K562 (cell line): Measurements from ENCODE around the gene JADE2. TPM values are rescaled to one million over a fixed set of nuclear protein-coding genes. Genes with fewer than 3 reads are reported as not detected.
A peak's percentile ranks its signal among the peaks of the same experiment; 100 is the strongest.

Experiments used
- ATAC-seq: fragments of 200-7000 bp; cut with Tn5 transposase; 3 replicates; pipeline ENCODE4 v1.9.1; 2020; ENCODE audit warnings: moderate library complexity
- BruUV-seq: library from RNA; stranded (reverse); fragments of 400-500 nt; replicated peaks from 2 replicates; lab custom pipeline; 2021; lab: Mats Ljungman, UMichigan
- CTCF ChIA-PET: fragments of 300-600 bp; formaldehyde crosslinking; extraction: SDS; loops from one replicate; lab custom pipeline; 2021; ENCODE audit warnings: low intra/inter-chr PET ratio; lab: Yijun Ruan, JAX
- POLR2A ChIA-PET: fragments of 300-600, 350-650 bp; sonication (Branson Sonifier 250); formaldehyde crosslinking; extraction: SDS; loops from one replicate; lab custom pipeline; 2021; ENCODE audit warnings: antibody characterized with exemption, inconsistent platforms; lab: Yijun Ruan, JAX
- DNase-seq, 4 experiments: peaks; one replicate each; pipeline versions ENCODE4 v3.0.0 to v3.0.0-alpha.2; 2011 to 2018; ENCODE audit warnings: low spot score in 3 of 4, mixed read lengths in 3 of 4; ENCODE audit errors: extremely low read depth in 1 of 4
- FAIRE-seq: peaks from 2 replicates; lab custom pipeline; 2011; peaks lifted over from hg19 to GRCh38; lab: Jason Lieb, UNC
- H2AFZ ChIP-seq: 2 replicates; pipeline ENCODE4 v1.6.0; 2011; ENCODE audit warnings: low read depth, low read length, control low read depth, inconsistent platforms
- H3K27ac ChIP-seq: fragments of 200-600 bp; 3 replicates; pipeline ENCODE4 v1.8.0; 2011; ENCODE audit warnings: low read depth, mild to moderate bottlenecking, control low read depth, inconsistent platforms, low read length, moderate library complexity, mixed read lengths; ENCODE audit errors: extremely low read depth
- H3K27me3 ChIP-seq, 2 experiments: fragments of 300-600 bp in 1 of 2; 2 replicates in 1 of 2; 3 replicates in 1 of 2; pipeline versions ENCODE4 v1.6.0 to v1.8.0; 2011; ENCODE audit warnings: inconsistent platforms in 2 of 2, low read length in 2 of 2, mild to moderate bottlenecking in 1 of 2, mixed read lengths in 1 of 2, moderate library complexity in 1 of 2; ENCODE audit not compliant: control insufficient read depth in 2 of 2, insufficient read depth in 2 of 2
- H3K36me3 ChIP-seq: fragments of 300-600 bp; 3 replicates; pipeline ENCODE4 v1.8.0; 2011; ENCODE audit warnings: mild to moderate bottlenecking, low read length, inconsistent platforms; ENCODE audit not compliant: control insufficient read depth, insufficient read depth
- H3K4me1 ChIP-seq, 2 experiments: fragments of 200-600 bp in 1 of 2; replicated peaks in 1 of 2; 2 replicates in 1 of 2; 3 replicates in 1 of 2; pipeline versions ENCODE4 v1.5.1 to v1.8.0; 2011; ENCODE audit warnings: inconsistent platforms in 2 of 2, low read length in 2 of 2, mild to moderate bottlenecking in 1 of 2, mixed read lengths in 1 of 2, moderate library complexity in 1 of 2; ENCODE audit not compliant: control insufficient read depth in 2 of 2, insufficient read depth in 2 of 2
- H3K4me2 ChIP-seq: 2 replicates; pipeline ENCODE4 v1.6.1; 2011; ENCODE audit warnings: low read length, control low read depth, inconsistent platforms, mixed read lengths; ENCODE audit not compliant: insufficient read depth
- H3K4me3 ChIP-seq: fragments of 200-600 bp; sonication (generic), shearing (Covaris generic); 2 replicates; pipeline ENCODE4 v1.5.1; 2016; ENCODE audit warnings: control low read depth, inconsistent platforms
- H3K79me2 ChIP-seq: fragments of 200-600 bp; 3 replicates; pipeline ENCODE4 v1.8.0; 2011; ENCODE audit warnings: low read length, inconsistent platforms; ENCODE audit not compliant: control insufficient read depth, insufficient read depth
- H3K9ac ChIP-seq, 2 experiments: 2 replicates each; pipeline versions ENCODE4 v1.6.0 to v1.6.1; 2011; ENCODE audit warnings: low read depth in 2 of 2, low read length in 2 of 2, control low read depth in 1 of 2, inconsistent platforms in 1 of 2, mild to moderate bottlenecking in 1 of 2, mixed read lengths in 1 of 2; ENCODE audit not compliant: insufficient read depth in 1 of 2
- H3K9me1 ChIP-seq: one replicate; pipeline ENCODE4 v1.6.0; 2011; ENCODE audit warnings: inconsistent platforms, mild to moderate bottlenecking, low read length, moderate library complexity; ENCODE audit not compliant: control insufficient read depth, insufficient read depth
- H3K9me3 ChIP-seq: replicated peaks from 2 replicates; pipeline ENCODE4 v1.5.1; 2011; ENCODE audit warnings: low read depth, low read length, inconsistent platforms; ENCODE audit not compliant: control insufficient read depth, insufficient read depth
- H4K20me1 ChIP-seq: replicated peaks from 2 replicates; pipeline ENCODE4 v1.6.1; 2011; ENCODE audit warnings: low read length, inconsistent platforms, mixed read lengths; ENCODE audit not compliant: control insufficient read depth, insufficient read depth
- ARID2 ChIP-seq: fragments of 450-650 bp; IDR thresholded peaks from 2 replicates; pipeline ENCODE4 v1.6.1; 2017; ENCODE audit warnings: antibody characterized with exemption, mild to moderate bottlenecking
- CREM ChIP-seq: IDR thresholded peaks from 2 replicates; pipeline ENCODE4 v1.6.1; 2014; ENCODE audit warnings: antibody characterized with exemption, low read depth
- ESRRB ChIP-seq: fragments of 250-450 bp; sonication (Bioruptor Pico); IDR thresholded peaks from 2 replicates; pipeline ENCODE4 v1.5.0; 2020; ENCODE audit warnings: mild to moderate bottlenecking, moderate library complexity, borderline replicate concordance
- GATA2 ChIP-seq: sonication (generic); formaldehyde crosslinking; IDR thresholded peaks from 2 replicates; pipeline ENCODE4 v1.4.0; 2020; ENCODE audit warnings: mild to moderate bottlenecking, missing genetic modification reagents
- HNRNPLL ChIP-seq: fragments of 200-400 bp; formaldehyde crosslinking; IDR thresholded peaks from 2 replicates; pipeline ENCODE4 v1.6.1; 2017; ENCODE audit warnings: low read length, low read depth, mild to moderate bottlenecking; ENCODE audit not compliant: poor library complexity, severe bottlenecking
- SRSF1 ChIP-seq: fragments of 200-400 bp; formaldehyde crosslinking; IDR thresholded peaks from 2 replicates; pipeline ENCODE4 v1.6.1; 2017; ENCODE audit warnings: mild to moderate bottlenecking, low read depth, low read length, moderate library complexity
- TCF3 ChIP-seq: sonication (generic); formaldehyde crosslinking; IDR thresholded peaks from 2 replicates; pipeline ENCODE4 v1.4.0; 2020; ENCODE audit warnings: mild to moderate bottlenecking, missing genetic modification reagents
- ZNF384 ChIP-seq: IDR thresholded peaks from 2 replicates; pipeline ENCODE4 v1.6.1; 2012; ENCODE audit warnings: low read depth, low read length, improper control_type of control experiment
- ZNF583 ChIP-seq: fragments of 250-450 bp; sonication (Bioruptor Pico); IDR thresholded peaks from 2 replicates; pipeline ENCODE4 v1.4.0; 2020
- ZNF668 ChIP-seq: fragments of 250-450 bp; sonication (Bioruptor Pico); IDR thresholded peaks from 2 replicates; pipeline ENCODE4 v1.8.0; 2022; ENCODE audit warnings: mild to moderate bottlenecking, inconsistent platforms
- WGBS: fragments of 100-300 bp; shearing (Covaris generic); methylation state at CpG from one replicate; pipeline ENCODE4 v1.1.6; 2016; ENCODE audit warnings: low coverage, mixed read lengths; ENCODE audit not compliant: insufficient coverage; ENCODE audit errors: missing lambda C conversion rate; 5-methylcytosine and 5-hydroxymethylcytosine counted together
- in situ Hi-C: fragments of 300-500 bp; cut with MboI; formaldehyde crosslinking; loops from 4 replicates; pipeline ENCODE4 v1.15.0; 2018; ENCODE audit warnings: inconsistent platforms, mixed read lengths
- intact Hi-C: fragments of 100-400 bp; cut with micrococcal nuclease; formaldehyde crosslinking; loops from 2 replicates; pipeline ENCODE4 v1.14.2; 2022
- polyA plus RNA-seq, 8 experiments: library from polyadenylated mRNA; depleted of rRNA in 4 of 8; stranded (reverse) in 5 of 8; unstranded in 3 of 8; fragments of >200 nt; fragmentation: Nextera tagmentation in 2 of 8; fragmentation: Illumina TruSeq in 1 of 8; extraction: Ambion mirVana in 2 of 8; extraction: Trizol in 1 of 8; gene quantifications; 2 replicates each; pipeline versions ENCODE4 v1.2.1 to v1.2.3, GENCODE V29; 2011 to 2014; ENCODE audit warnings: inconsistent platforms in 1 of 8, missing spikeins in 1 of 8
- total RNA-seq, 7 experiments: library from RNA; depleted of rRNA in 6 of 7; stranded (reverse); fragments of >200 nt in 6 of 7; fragmentation: Illumina TruSeq in 2 of 7; extraction: Trizol in 2 of 7; gene quantifications; 2 replicates each; pipeline versions ENCODE4 v1.2.1 to v1.2.3, GENCODE V29; 2011 to 2021; ENCODE audit warnings: low replicate concordance in 1 of 7
- TF ChIP-seq, protein P1 (sequence below): sonication (generic); formaldehyde crosslinking; IDR thresholded peaks from 2 replicates; pipeline ENCODE4 v1.5.0; 2020; ENCODE audit warnings: missing genetic modification reagents
- TF ChIP-seq, protein P2 (sequence below): fragments of 250-450 bp; sonication (Bioruptor Pico); IDR thresholded peaks from 2 replicates; pipeline ENCODE4 v1.8.0; 2021; ENCODE audit warnings: moderate library complexity, mild to moderate bottlenecking, inconsistent platforms

JADE2 gene
- total and polyA plus RNA-seq, 9 of the 15 experiments (the other 6 are each of a cell fraction or from before 2014, with no cell fraction given), result 0.50 to 23.3 (median 9.1) TPM

DNA sequence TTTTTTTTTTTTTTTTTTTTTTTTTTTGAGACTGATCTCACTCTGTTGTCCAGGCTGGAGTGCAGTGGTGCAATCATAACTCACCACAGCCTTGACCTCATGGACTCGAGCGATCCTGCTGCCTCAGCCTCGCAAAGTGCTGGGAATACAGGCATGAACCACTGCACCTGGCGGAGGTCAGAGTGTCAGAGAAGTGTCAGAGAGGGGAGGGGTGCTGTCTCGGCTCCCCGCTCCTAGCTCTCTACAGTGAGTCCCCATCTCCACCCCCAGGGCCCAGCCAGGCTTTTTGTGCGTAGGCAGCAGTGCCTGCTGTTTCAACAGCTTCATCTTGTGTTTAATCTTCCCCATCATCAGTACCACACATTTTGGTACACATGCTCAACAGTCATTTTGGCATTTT is 68.9 kb downstream of the JADE2 start:
- no peaks in the 10 kb centered on the region for H3K36me3 ChIP-seq
- H3K9me1 ChIP-seq, result no peaks in the 10 kb centered on the region
- ChIA-PET CTCF (no interaction called here), POLR2A (interaction anchor here (1.6 kb wide), 1 partner anchor 12 kb away, joined by 3 read pairs; no protein-coding TSS in a partner anchor)
- H3K4me2 ChIP-seq, result no peak overlapping the region
- H4K20me1 ChIP-seq, result no peaks in the 10 kb centered on the region
- H3K79me2 ChIP-seq, result no peaks in the 10 kb centered on the region
- H3K4me3 ChIP-seq, result no peak overlapping the region
- TF ChIP-seq GATA2 (CRISPR knock-in tag) (0 out of 2 replicates have a peak, but pooled peaks have one; percentile 24), ZNF384 (0 out of 2 replicates have a peak, but pooled peaks have one; percentile 10), ZNF668 (CRISPR knock-in tag) (no peak)
- H2AFZ ChIP-seq, result no peak overlapping the region
- 46% methylated on average over 7 of the region's 7 CpGs for WGBS
- no peak for FAIRE-seq
- ATAC-seq, result peak; percentile 11; the same call in 1 of the 3 replicates
- H3K9ac ChIP-seq, result no peak overlapping the region
- DNase-seq, result no peak
- intact Hi-C loops, result loop anchor here (10.0 kb wide), 1 partner anchor 310 kb away; the partner anchor contains the start of gene PCBD2
- no peaks in the 10 kb centered on the region for H3K27me3 ChIP-seq
- peaks cover 4% of the 10 kb centered on the region in 2 experiments; a peak in 3 of 5 replicates for H3K4me1 ChIP-seq
- in situ Hi-C loops, result loop anchor here (25.0 kb wide), 1 partner anchor 557 kb away; no protein-coding TSS in a partner anchor
- no TSS peak for BruUV-seq
- H3K27ac ChIP-seq, result no peak overlapping the region
- H3K9me3 ChIP-seq, result no peaks in the 10 kb centered on the region

DNA sequence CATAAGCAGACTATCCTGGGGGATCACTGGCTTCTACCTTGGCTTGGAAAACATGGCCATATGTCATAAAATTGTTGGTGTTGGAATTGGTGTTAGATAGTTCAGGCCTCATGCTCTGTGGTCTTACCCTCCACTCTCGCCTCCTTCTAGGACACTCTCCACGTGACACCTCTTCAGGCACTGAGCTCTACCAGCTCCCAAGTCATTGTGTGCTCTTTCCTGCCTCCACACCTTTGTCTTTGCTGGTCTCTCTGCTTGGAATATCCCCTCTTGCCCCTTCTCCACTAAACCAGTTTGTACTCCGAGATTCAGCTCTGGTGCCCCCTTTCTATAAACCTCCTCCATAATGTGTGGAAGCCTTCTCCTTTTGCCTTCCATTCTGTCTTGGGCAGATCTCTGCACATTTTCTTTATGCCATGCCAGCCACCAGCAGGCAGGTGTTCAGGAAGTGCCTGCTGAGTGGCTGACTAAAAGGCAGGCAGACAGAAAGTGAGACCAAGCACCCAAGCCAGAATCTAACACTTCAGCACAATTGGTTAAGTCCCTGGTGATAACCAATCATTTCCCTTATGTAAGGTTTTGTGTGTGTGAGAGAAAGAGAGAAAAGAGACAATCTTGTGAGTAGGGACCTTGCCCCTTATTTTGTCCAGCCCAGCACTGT is 69.5 kb downstream of the JADE2 start:
- POLR2A ChIA-PET, result interaction anchor here (0.5 to 1.6 kb wide), 4 partner anchors 12 to 831 kb away, joined by 3 read pairs; no protein-coding TSS in a partner anchor
- WGBS, result 36% methylated on average over 3 of the region's 3 CpGs
- H3K27ac ChIP-seq, result no peak overlapping the region
- TF ChIP-seq ESRRB, result no peak
- TF ChIP-seq TCF3 (CRISPR knock-in tag), result no peak
- TF ChIP-seq, protein P1, sequence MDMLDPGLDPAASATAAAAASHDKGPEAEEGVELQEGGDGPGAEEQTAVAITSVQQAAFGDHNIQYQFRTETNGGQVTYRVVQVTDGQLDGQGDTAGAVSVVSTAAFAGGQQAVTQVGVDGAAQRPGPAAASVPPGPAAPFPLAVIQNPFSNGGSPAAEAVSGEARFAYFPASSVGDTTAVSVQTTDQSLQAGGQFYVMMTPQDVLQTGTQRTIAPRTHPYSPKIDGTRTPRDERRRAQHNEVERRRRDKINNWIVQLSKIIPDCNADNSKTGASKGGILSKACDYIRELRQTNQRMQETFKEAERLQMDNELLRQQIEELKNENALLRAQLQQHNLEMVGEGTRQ, result peak; percentile 33; the same call in 1 of the 2 replicates
- TF ChIP-seq HNRNPLL, result no peak
- TF ChIP-seq ZNF583 (CRISPR knock-in tag), result no peak
- TF ChIP-seq SRSF1, result no peak
- TF ChIP-seq ARID2, result no peak
- TF ChIP-seq, protein P2, sequence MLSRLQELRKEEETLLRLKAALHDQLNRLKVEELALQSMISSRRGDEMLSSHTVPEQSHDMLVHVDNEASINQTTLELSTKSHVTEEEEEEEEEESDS (CRISPR knock-in tag), result no peak
- no peak for TF ChIP-seq CREM

More for the DNA sequence above, 69.5 kb downstream of the JADE2 start:
- BruUV-seq, result no TSS peak
- FAIRE-seq, result no peak
- no peak overlapping the region for H3K9ac ChIP-seq
- H3K4me3 ChIP-seq, result no peak overlapping the region
- in situ Hi-C loops, result loop anchor here (25.0 kb wide), 1 partner anchor 558 kb away; no protein-coding TSS in a partner anchor
- H2AFZ ChIP-seq, result 0 out of 2 replicates have a peak overlapping the region, but pooled peaks have one; percentile 1
- no peaks in the 10 kb centered on the region for H3K9me3 ChIP-seq
- no peaks in the 10 kb centered on the region for H3K79me2 ChIP-seq
- no peak overlapping the region for H3K4me2 ChIP-seq
- H4K20me1 ChIP-seq, result no peaks in the 10 kb centered on the region
- no peaks in the 10 kb centered on the region for H3K36me3 ChIP-seq
- H3K27me3 ChIP-seq, result no peaks in the 10 kb centered on the region
- CTCF ChIA-PET, result no interaction called here
- no peaks in the 10 kb centered on the region for H3K9me1 ChIP-seq
- intact Hi-C loops, result loop anchor here (10.0 kb wide), 1 partner anchor 310 kb away; the partner anchor contains the start of gene PCBD2
- ATAC-seq, result no peak
- DNase-seq, result no peak
- H3K4me1 ChIP-seq, result peaks cover 4% of the 10 kb centered on the region in 2 experiments; a peak in 3 of 5 replicates
